HepG2 (cell line): ENCODE data around the gene ADARB2. TPM values are rescaled to one million over a fixed set of nuclear protein-coding genes. Genes with fewer than 3 reads are reported as not detected.

ENCODE experiments used
- ATAC-seq: fragments of 200-7000 bp; cut with Tn5 transposase; 3 replicates; pipeline ENCODE4 v1.9.1; 2020; ENCODE audit warnings: mild to moderate bottlenecking, moderate library complexity
- BruUV-seq: library from RNA; stranded (reverse); fragments of 400-500 nt; replicated peaks from 2 replicates; lab custom pipeline; 2021; lab: Mats Ljungman, UMichigan
- CTCF ChIA-PET: fragments of 300-600 bp; formaldehyde crosslinking; extraction: SDS; loops from one replicate; lab custom pipeline; 2021; ENCODE audit warnings: low total read pairs, inconsistent platforms, low intra/inter-chr PET ratio; lab: Yijun Ruan, JAX
- POLR2A ChIA-PET: fragments of 350-600 bp; sonication (Branson Sonifier 250); formaldehyde crosslinking; loops from one replicate; lab custom pipeline; 2020; ENCODE audit warnings: antibody characterized with exemption, inconsistent platforms; lab: Yijun Ruan, JAX
- DNase-seq: peaks from one replicate; pipeline ENCODE4 v3.0.0-alpha.2; 2015; ENCODE audit warnings: low spot score
- FAIRE-seq: peaks from 3 replicates; lab custom pipeline; 2011; peaks lifted over from hg19 to GRCh38; lab: Jason Lieb, UNC
- H2AFZ ChIP-seq: one replicate; pipeline ENCODE4 v1.6.1; 2011; ENCODE audit warnings: low read length, inconsistent platforms
- H3K27ac ChIP-seq: fragments of 300-600 bp; 3 replicates; pipeline ENCODE4 v1.8.0; 2011; ENCODE audit warnings: mixed run types, mild to moderate bottlenecking, mixed read lengths, low read length, inconsistent platforms; ENCODE audit not compliant: insufficient read depth; ENCODE audit errors: extremely low read length
- H3K27me3 ChIP-seq, 2 experiments: fragments of 200-600 bp in 1 of 2; 2 replicates in 1 of 2; 3 replicates in 1 of 2; pipeline versions ENCODE4 v1.6.0 to v1.8.0; 2011; ENCODE audit warnings: low read length in 2 of 2, mild to moderate bottlenecking in 2 of 2, moderate library complexity in 2 of 2, inconsistent platforms in 1 of 2; ENCODE audit not compliant: insufficient read depth in 2 of 2, control insufficient read depth in 1 of 2
- H3K36me3 ChIP-seq, 2 experiments: fragments of 200-600 bp in 1 of 2; replicated peaks in 1 of 2; 2 replicates in 1 of 2; 3 replicates in 1 of 2; pipeline versions ENCODE4 v1.5.1 to v1.8.0; 2011; ENCODE audit warnings: low read length in 2 of 2, inconsistent platforms in 1 of 2; ENCODE audit not compliant: insufficient read depth in 2 of 2, control insufficient read depth in 1 of 2
- H3K4me1 ChIP-seq: 2 replicates; pipeline ENCODE4 v1.5.1; 2012; ENCODE audit warnings: low read length, inconsistent platforms; ENCODE audit not compliant: insufficient read depth
- H3K4me2 ChIP-seq: 2 replicates; pipeline ENCODE4 v1.6.0; 2011; ENCODE audit warnings: low read depth, low read length, inconsistent platforms
- H3K4me3 ChIP-seq, 3 experiments: fragments of 200-600 bp in 1 of 3; sonication (generic), shearing (Covaris generic) in 1 of 3; replicated peaks in 1 of 3; 2 replicates each; pipeline ENCODE4 v1.5.1; 2011 to 2016; ENCODE audit warnings: low read length in 3 of 3, inconsistent platforms in 2 of 3, low read depth in 2 of 3, mild to moderate bottlenecking in 2 of 3, control low read depth in 1 of 3, mixed read lengths in 1 of 3; ENCODE audit not compliant: insufficient read depth in 1 of 3
- H3K79me2 ChIP-seq: one replicate; pipeline ENCODE4 v1.6.1; 2011; ENCODE audit warnings: low read length, inconsistent platforms; ENCODE audit not compliant: insufficient read depth
- H3K9ac ChIP-seq: 2 replicates; pipeline ENCODE4 v1.6.0; 2011; ENCODE audit warnings: mild to moderate bottlenecking, low read depth, low read length, inconsistent platforms; ENCODE audit not compliant: insufficient read depth
- H3K9me3 ChIP-seq: 2 replicates; pipeline ENCODE4 v1.5.1; 2012; ENCODE audit warnings: mild to moderate bottlenecking, low read length
- H4K20me1 ChIP-seq: 2 replicates; pipeline ENCODE4 v1.6.0; 2011; ENCODE audit warnings: inconsistent platforms, mild to moderate bottlenecking, low read length, moderate library complexity; ENCODE audit not compliant: insufficient read depth
- NFYB ChIP-seq: sonication (generic); formaldehyde crosslinking; IDR thresholded peaks from 2 replicates; pipeline ENCODE4 v1.4.0; 2020; ENCODE audit warnings: missing genetic modification reagents
- PAF1 ChIP-seq: IDR thresholded peaks from 2 replicates; pipeline ENCODE4 v1.6.1; 2016; ENCODE audit warnings: missing genetic modification reagents, missing compliant biosample characterization
- PRMT3 ChIP-seq: sonication (generic); formaldehyde crosslinking; IDR thresholded peaks from 2 replicates; pipeline ENCODE4 v1.8.1; 2022; ENCODE audit warnings: low read depth, mild to moderate bottlenecking, moderate library complexity, missing genetic modification reagents, borderline replicate concordance
- TAF1 ChIP-seq: sonication (generic); formaldehyde crosslinking; IDR thresholded peaks from 2 replicates; pipeline ENCODE4 v1.4.0; 2020; ENCODE audit warnings: missing genetic modification reagents
- ZBTB1 ChIP-seq: sonication (generic); formaldehyde crosslinking; IDR thresholded peaks from 2 replicates; pipeline ENCODE4 v1.4.0; 2020; ENCODE audit warnings: missing genetic modification reagents, borderline replicate concordance
- WGBS: methylation state at CpG from one replicate; pipeline ENCODE4 v1.1.6; 2017; ENCODE audit warnings: low lambda C conversion rate; 5-methylcytosine and 5-hydroxymethylcytosine counted together
- in situ Hi-C: cut with HindIII; loops from 2 replicates; pipeline ENCODE4 v1.10.0; 2017; ENCODE audit warnings: low pct_unique_long_range_greater_than_20kb; ENCODE audit not compliant: extremely low pct_ligation_motif_present
- intact Hi-C: fragments of 100-400 bp; cut with micrococcal nuclease; formaldehyde crosslinking; loops from one replicate; pipeline ENCODE4 v1.10.0; 2022; ENCODE audit not compliant: unreplicated experiment
- polyA plus RNA-seq, 8 experiments: library from polyadenylated mRNA; depleted of rRNA in 3 of 8; stranded (reverse) in 7 of 8; unstranded in 1 of 8; fragments of >200 nt; fragmentation: Illumina TruSeq in 4 of 8; extraction: Trizol in 4 of 8; gene quantifications; 2 replicates each; pipeline versions ENCODE4 v1.2.1 to v1.2.3, GENCODE V29; 2011 to 2016; ENCODE audit warnings: low read depth in 4 of 8, missing spikeins in 1 of 8, mixed read lengths in 1 of 8; ENCODE audit not compliant: insufficient read depth in 1 of 8
- total RNA-seq, 5 experiments: library from RNA; depleted of rRNA; stranded (reverse); fragments of >200 nt; fragmentation: Illumina TruSeq; extraction: Trizol; gene quantifications; 2 replicates each; pipeline ENCODE4 v1.2.3, GENCODE V29; 2016; ENCODE audit warnings: low read depth in 1 of 5
- TF ChIP-seq, protein P1 (sequence below): sonication (generic); formaldehyde crosslinking; IDR thresholded peaks from 2 replicates; pipeline ENCODE4 v1.5.0; 2020; ENCODE audit warnings: missing genetic modification reagents, mild to moderate bottlenecking, borderline replicate concordance
- TF ChIP-seq, protein P2 (sequence below): IDR thresholded peaks from 2 replicates; pipeline ENCODE4 v1.6.1; 2016; ENCODE audit warnings: missing compliant biosample characterization, missing genetic modification reagents, borderline replicate concordance
- TF ChIP-seq, protein P3 (sequence below): sonication (generic); formaldehyde crosslinking; IDR thresholded peaks from 2 replicates; pipeline ENCODE4 v1.4.0; 2020; ENCODE audit warnings: missing genetic modification reagents, borderline replicate concordance

The ADARB2 gene
- total and polyA plus RNA-seq, 2 of the 13 experiments (the other 11 are each of a cell fraction or from before 2014, with no cell fraction given) = not detected

DNA sequence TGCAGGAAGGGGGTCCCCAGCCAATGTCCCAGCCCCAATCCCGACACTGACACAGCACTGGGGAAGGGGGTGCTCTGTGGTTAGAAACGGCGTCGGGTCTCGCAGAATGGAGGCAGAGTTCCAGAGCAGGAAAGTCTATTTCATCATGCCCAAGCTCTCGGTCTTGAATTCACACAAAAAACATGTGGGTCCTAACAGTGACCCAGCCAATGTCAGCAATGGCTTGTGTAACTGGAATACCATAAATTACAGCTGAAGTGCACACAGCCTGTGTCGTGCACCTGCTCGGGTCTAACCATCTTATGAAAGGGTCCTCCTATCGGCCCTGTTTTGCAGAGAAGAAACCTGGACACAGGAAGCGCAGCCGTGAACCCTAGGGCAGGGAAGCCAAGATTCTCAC is 324.1 kb downstream of the ADARB2 start:
- FAIRE-seq (no peak), DNase-seq (no peak), ATAC-seq (no peak)
- in situ Hi-C loops (no loop called here), intact Hi-C loops (no loop called here)
- Histone ChIP-seq H3K9ac (no peak overlapping the region), H3K79me2 (no peaks in the 10 kb centered on the region), H3K9me3 (no peaks in the 10 kb centered on the region), H4K20me1 (0 out of 2 replicates have a peak, but pooled peaks cover 4% of the 10 kb centered on the region), H3K36me3 (no peaks in the 10 kb centered on the region), H3K4me2 (no peak overlapping the region), H3K27me3 (peaks cover 9 to 67% of the 10 kb centered on the region in 2 experiments), H3K27ac (no peak overlapping the region), H3K4me1 (no peaks in the 10 kb centered on the region), H2AFZ (no peak overlapping the region), H3K4me3 (no peak overlapping the region)
- WGBS = 32% methylated on average over 7 of the region's 11 CpGs
- ChIA-PET POLR2A (no interaction called here), CTCF (no interaction called here)
- BruUV-seq = no TSS peak
- TF ChIP-seq, protein P1, sequence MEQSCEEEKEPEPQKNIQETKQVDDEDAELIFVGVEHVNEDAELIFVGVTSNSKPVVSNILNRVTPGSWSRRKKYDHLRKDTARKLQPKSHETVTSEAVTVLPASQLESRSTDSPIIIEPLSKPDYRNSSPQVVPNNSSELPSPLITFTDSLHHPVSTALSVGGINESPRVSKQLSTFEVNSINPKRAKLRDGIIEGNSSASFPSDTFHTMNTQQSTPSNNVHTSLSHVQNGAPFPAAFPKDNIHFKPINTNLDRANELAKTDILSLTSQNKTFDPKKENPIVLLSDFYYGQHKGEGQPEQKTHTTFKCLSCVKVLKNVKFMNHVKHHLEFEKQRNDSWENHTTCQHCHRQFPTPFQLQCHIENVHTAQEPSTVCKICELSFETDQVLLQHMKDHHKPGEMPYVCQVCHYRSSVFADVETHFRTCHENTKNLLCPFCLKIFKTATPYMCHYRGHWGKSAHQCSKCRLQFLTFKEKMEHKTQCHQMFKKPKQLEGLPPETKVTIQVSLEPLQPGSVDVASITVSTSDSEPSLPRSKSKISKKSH (CRISPR knock-in tag) = no peak
- TF ChIP-seq PRMT3 (CRISPR knock-in tag) = no peak
- TF ChIP-seq TAF1 (CRISPR knock-in tag) = no peak
- TF ChIP-seq ZBTB1 (CRISPR knock-in tag) = no peak
- no peak for TF ChIP-seq NFYB
- no peak for TF ChIP-seq PAF1 (CRISPR knock-in tag)

DNA sequence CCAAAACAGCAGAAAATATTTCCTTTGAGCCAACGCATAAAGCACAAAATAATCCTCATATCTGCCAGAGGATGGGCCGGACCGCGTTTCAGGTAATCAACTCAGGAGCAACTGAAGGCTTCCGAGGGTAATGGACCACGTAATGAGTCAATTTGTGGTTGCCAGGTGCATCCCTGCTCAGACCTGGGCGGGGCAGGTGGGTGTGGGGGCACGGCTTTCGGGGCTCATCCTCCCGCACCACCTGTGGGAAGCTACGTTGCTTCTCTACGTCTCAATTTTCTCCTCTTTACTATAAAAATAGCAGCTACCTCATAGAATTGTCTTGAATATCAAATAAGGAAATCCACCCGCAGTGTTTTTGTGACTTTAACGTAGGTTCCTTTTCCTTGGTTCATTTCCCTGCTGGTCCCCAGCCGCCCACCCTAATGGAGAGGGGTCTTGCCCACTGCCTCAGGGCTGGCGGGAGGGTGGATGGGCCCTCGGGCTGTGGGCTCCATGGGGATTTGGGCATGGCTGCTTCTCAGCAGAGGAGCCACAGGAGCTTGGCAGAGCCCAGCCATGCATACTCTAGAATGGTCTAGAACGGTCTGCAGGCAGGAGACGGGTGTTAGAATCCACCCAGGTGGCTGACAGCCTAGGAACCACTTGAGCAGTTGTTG is 324.7 kb downstream of the ADARB2 start:
- Histone ChIP-seq H4K20me1 (0 out of 2 replicates have a peak, but pooled peaks cover 4% of the 10 kb centered on the region), H3K4me3 (no peak overlapping the region), H3K27me3 (peaks cover 8 to 65% of the 10 kb centered on the region in 2 experiments; a peak in 4 of 5 replicates), H3K9me3 (no peaks in the 10 kb centered on the region), H3K4me2 (no peak overlapping the region), H3K79me2 (no peaks in the 10 kb centered on the region), H3K4me1 (no peaks in the 10 kb centered on the region), H3K36me3 (no peaks in the 10 kb centered on the region), H3K9ac (no peak overlapping the region), H2AFZ (no peak overlapping the region), H3K27ac (no peak overlapping the region)
- POLR2A ChIA-PET = no interaction called here
- no peak for FAIRE-seq
- TF ChIP-seq, protein P2, sequence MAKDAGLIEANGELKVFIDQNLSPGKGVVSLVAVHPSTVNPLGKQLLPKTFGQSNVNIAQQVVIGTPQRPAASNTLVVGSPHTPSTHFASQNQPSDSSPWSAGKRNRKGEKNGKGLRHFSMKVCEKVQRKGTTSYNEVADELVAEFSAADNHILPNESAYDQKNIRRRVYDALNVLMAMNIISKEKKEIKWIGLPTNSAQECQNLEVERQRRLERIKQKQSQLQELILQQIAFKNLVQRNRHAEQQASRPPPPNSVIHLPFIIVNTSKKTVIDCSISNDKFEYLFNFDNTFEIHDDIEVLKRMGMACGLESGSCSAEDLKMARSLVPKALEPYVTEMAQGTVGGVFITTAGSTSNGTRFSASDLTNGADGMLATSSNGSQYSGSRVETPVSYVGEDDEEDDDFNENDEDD (CRISPR knock-in tag) = no peak
- TF ChIP-seq, protein P3, sequence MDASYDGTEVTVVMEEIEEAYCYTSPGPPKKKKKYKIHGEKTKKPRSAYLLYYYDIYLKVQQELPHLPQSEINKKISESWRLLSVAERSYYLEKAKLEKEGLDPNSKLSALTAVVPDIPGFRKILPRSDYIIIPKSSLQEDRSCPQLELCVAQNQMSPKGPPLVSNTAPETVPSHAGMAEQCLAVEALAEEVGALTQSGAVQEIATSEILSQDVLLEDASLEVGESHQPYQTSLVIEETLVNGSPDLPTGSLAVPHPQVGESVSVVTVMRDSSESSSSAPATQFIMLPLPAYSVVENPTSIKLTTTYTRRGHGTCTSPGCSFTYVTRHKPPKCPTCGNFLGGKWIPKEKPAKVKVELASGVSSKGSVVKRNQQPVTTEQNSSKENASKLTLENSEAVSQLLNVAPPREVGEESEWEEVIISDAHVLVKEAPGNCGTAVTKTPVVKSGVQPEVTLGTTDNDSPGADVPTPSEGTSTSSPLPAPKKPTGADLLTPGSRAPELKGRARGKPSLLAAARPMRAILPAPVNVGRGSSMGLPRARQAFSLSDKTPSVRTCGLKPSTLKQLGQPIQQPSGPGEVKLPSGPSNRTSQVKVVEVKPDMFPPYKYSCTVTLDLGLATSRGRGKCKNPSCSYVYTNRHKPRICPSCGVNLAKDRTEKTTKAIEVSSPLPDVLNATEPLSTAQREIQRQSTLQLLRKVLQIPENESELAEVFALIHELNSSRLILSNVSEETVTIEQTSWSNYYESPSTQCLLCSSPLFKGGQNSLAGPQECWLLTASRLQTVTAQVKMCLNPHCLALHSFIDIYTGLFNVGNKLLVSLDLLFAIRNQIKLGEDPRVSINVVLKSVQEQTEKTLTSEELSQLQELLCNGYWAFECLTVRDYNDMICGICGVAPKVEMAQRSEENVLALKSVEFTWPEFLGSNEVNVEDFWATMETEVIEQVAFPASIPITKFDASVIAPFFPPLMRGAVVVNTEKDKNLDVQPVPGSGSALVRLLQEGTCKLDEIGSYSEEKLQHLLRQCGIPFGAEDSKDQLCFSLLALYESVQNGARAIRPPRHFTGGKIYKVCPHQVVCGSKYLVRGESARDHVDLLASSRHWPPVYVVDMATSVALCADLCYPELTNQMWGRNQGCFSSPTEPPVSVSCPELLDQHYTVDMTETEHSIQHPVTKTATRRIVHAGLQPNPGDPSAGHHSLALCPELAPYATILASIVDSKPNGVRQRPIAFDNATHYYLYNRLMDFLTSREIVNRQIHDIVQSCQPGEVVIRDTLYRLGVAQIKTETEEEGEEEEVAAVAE = no peak
- WGBS = 26% methylated on average over 19 of the region's 19 CpGs
- CTCF ChIA-PET = no interaction called here
- in situ Hi-C loops (no loop called here), intact Hi-C loops (no loop called here)
- ATAC-seq = no peak
- DNase-seq = no peak
- BruUV-seq = no TSS peak
